C1 segment of cervical spinal cord (tissue), 14 donors: Measurements from ENCODE around the gene TCF7L1.

Experiments used
- DNase-seq, 14 donors: peaks; one replicate each; lab custom pipeline; 2025; lab: John Stamatoyannopoulos, UW

Gene TCF7L1

DNA sequence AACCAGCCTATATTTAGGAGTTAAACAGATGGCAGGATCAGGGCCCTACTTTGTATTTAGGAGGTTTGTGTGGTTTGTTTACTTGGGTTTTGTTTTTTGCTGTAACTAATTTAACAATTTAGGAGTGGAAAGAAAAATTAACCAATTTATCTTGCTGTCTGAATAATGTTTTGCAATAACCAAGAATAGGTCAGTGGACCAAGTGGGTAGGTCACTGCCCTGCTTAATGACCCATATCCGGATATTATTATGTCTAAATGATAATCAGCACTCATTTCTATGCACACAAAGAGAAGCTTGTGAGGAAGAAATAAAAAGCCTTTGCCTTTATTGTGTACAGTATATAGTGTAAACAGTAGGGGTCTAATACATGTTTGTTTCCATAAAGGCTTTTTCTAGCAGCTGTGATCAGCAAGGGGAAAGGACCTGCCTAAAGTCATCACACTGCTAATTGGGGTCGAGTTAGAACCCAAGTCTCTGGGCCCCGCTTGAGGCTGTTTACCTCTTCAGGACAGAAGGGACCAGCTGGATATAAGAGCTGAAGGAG is 118.0 kb downstream of the TCF7L1 start:
- DNase-seq: no peak

DNA sequence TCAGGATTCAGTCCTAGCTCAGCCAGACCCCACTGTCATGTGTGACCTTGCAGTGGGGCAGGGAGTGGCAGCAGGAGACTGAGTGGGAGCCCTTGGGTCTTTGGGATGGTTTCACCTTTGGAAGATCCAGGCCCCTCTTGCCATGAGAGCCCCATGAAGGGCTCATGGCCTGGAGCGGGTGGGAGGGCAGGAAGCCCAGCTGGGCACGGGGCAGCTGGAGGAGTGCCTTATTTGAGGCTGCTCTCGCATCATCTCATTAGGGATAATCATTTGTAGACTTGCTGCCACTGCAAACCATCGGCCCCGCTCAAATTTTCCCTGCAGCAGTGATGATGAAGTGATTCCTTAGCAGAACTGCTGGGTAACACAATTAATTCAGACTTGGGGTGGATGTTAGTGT is 120.7 kb downstream of the TCF7L1 start:
- no peak for DNase-seq

DNA sequence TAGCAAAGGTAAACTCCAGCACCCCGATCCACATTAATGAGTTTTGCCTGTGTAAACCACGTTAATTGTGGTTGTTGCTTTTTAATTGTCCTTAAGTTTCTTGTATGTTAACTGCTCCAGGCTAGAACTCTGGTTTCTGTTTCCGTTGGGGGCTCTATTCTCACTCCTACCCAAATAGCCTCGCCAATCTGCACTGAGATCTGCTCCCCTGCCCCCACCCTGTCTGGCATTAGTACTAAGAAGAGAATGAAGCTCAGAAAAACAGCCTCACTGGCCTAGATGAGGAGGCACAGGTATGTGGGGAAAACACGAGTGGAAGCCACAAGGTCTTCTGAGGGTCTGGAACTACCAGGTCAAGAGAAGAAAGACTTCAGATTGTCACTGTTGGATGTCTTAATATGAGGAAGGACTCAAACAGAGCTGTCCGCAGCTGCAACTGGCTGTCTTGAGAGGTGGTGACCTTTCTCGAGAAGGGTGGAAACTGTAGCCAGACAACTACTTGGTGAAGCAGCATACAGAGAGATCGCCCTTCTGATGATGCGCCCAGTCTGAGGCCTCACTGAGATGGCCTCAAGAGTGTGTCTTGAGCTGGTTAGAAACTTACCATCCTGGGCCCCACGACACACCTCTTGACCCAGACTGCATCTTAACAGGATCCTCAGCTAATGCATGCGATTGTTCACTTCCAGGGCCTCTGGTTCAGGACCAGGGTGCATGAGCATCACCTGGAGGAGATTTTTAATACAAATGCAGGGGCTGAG is 121.5 kb downstream of the TCF7L1 start:
- no peak for DNase-seq

DNA sequence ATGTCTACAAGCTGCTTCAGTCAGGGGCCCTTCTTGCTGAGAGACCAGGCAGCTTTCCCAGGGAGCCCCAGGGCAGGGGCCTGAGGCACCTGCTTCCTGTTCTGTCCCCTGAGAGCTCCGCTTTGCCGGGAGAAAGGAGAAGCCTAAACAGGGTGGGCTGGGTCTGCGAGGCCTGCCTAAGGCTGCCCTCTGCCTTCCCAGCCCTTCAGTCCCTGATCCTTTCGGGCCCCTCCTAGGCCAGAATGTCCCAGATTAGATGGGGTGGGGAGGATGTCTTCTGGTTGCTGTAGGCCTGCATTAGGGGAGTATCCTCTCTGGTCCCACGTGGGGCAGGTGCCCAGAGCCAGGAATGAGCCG is 122.2 kb downstream of the TCF7L1 start:
- DNase-seq: no peak

DNA sequence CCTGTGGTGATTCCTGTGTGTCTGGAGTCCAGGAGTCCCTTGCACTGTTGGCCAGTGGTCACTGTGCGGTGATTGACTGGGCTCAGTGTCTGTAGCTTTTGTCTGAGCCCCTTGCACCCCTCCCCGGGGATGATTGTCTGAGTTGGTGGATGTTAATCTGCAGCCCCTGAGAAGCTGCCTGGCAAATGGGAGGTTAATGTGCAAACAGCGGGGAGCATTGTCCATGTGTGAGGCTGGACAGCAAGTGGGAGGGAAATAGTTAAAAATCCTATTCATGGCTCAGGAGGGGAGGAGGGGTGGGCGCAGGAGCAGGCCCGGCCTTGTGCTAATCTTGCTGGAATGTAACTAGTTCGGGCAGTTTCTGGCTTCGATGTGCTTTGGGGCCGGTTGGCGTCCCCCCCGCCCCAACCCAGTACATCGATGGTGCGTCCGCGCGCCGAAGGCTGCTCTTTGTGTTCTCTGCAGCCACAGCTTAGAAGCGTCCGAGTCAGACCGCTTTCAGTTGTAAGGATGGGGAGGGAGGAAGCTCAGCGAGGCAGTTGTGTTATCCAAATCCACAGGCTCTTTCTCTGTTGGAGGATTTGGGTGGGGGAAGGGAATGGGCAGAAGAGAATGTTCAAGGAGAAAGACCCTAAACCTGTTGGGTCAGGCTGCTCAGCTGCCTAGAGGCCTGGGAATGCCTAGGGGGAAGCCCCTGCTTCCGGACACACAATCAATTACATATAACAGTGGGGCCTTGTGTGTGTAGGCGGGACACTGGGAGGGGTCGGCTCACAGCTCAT is 122.8 kb downstream of the TCF7L1 start:
- DNase-seq: no peak

DNA sequence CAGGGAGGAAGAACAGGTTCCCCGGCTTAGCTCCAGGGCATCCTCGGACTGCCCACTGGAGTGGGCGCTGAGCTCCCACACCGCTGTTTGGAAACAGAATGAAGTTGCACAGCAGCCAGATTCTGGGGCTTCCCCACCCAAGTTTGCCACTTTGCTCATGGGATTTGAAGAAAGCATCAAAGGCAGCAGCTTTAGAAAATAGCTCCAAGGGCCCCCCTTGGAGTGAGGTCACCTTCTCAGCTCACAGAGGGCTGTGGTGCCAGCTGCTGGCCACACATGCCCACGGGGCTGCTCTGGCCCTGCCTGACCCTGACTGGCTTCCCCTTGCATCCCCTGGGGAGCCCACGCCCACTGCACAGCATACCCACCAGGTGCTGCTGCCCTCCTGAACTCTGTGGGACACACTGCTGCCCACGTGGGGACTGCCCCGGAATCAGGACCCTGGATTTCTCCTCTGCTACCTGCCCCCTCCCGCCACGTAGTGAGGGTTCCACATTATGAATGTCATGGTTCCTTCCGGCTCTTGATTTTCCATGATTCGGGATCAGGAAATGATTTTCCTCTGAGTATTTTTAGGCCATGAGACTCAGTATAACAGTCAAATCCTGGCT is 124.3 kb downstream of the TCF7L1 start:
- no peak for DNase-seq

DNA sequence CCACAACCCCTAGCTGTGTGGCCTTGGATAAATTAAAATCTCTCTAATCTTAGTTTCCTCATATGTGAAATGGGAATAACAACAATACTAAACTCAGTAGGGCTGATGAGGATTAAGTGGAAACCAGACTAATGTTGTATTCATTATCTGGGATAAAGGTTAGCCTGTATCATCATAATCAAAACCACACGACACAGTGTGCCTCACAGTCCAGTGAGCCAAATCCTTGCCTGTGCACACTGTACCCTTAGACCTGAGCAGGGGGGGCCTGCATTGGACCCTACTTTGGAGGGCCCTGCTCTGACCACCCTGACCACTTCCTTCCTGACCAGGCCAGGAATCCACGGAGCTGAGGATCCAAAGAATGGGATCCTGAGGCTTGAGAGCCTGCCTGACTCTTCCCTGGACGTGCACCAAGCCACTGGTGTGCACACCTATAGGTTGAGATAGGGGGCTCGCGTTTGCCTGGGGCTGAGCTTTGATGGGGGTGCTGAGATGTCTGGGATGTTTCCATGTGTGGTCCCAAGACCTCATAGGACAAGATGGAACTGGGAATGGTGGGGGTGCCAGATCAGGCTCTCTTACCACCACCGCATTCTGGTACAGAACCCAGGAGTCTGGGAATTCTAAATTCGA is 124.9 kb downstream of the TCF7L1 start:
- no peak for DNase-seq

DNA sequence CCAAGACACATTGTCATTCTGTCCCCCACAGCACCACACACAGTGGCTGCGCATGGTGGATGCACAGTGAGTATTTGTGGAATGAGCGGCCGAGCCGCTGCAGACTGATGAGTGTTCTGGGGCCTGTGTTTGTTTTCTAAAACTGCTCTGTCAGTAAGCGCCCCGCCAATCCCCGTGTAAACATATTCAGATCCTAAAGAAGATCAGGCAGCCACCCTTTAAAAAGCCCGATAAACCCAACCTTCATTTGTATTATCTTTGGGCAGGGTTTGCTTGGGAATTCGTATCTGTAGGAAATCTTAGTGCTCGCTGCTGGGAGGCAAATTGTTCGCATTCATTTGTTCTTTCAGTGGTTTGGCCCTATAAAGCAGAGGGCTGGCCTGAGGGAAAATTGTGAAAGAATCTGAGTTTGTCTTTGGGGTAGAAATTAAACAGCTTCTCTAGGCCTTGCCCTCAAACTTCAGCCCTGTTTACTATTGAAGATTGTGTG is 126.0 kb downstream of the TCF7L1 start:
- DNase-seq: no peak

DNA sequence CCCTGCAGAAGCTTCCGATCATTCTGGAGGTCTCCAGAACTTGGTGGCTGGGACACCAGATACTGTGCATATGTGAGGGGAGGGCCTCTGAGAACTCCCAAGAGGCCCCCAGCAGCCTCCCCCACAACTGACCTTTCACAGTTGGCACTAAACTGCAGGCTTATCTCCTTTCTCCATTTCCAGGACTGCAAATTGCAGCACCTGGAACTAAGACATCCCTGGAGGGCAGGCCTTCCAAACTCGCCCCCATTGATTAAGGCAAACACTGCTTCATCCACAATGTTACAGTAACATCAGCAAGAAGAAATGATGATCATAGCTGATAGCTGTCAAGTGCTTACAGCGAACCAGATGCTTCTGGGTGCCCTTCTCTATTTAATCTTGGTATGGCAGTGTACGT is 126.7 kb downstream of the TCF7L1 start:
- DNase-seq: no peak

DNA sequence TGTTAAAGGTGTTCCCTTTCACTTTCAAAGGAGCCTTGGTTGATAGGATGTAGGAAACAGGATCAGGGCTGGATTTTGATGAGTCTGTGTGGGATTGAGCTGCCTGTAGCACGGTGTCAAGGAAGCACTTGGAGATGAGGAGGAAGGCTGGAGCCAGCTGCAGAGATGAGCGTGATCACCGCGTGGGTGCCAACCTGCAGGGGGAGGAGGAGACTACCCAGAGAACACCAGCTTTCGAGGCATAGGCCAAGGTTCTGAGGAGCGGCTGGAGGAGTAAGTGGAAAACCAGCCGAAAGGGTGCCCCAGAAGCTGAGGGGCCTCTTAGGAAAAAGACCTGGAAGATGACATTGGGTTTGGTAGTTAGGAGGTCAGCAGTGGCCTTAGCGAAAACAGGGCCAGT is 130.4 kb downstream of the TCF7L1 start:
- no peak for DNase-seq

DNA sequence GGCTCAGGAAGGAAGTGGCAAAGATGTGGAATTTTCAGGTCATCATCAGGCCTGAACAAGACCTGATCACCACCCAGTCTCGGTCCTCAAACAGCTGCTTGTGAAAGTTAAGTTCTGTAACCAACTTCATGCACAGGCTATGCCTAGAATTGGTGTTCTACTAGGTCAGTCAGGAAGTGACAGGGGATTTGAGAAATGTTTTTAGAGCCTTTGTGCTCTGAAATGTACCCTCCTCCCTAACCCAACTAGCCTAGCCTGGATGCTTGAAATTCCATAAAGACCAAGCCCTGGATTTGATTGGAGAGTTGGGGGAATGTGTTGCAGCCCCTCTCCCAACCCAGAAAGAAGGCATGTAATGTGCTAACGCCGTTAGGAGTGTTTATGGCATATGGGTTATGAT is 131.3 kb downstream of the TCF7L1 start:
- DNase-seq: no peak

DNA sequence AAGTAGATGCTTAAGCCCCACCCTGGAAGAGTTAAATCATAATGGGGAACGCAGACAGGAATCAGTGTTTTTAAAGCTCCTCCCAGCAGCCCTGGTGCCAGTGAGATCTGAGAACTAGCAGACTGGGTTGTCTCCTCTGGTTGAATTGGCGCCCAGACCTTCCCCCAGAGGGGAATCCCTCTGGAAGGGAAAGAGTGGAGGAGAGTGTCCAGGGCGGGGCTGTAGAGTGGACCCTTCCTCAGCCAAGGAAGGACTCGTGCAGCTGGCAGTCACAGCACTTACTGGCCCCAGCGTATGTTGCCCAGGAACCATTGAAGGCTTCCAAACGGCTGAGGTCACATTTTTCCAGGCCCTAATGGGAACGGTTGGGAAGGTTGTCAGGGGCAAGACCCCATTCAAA is 132.1 kb downstream of the TCF7L1 start:
- peak in 2 of 14 donors; percentile 52 to 56 for DNase-seq

DNA sequence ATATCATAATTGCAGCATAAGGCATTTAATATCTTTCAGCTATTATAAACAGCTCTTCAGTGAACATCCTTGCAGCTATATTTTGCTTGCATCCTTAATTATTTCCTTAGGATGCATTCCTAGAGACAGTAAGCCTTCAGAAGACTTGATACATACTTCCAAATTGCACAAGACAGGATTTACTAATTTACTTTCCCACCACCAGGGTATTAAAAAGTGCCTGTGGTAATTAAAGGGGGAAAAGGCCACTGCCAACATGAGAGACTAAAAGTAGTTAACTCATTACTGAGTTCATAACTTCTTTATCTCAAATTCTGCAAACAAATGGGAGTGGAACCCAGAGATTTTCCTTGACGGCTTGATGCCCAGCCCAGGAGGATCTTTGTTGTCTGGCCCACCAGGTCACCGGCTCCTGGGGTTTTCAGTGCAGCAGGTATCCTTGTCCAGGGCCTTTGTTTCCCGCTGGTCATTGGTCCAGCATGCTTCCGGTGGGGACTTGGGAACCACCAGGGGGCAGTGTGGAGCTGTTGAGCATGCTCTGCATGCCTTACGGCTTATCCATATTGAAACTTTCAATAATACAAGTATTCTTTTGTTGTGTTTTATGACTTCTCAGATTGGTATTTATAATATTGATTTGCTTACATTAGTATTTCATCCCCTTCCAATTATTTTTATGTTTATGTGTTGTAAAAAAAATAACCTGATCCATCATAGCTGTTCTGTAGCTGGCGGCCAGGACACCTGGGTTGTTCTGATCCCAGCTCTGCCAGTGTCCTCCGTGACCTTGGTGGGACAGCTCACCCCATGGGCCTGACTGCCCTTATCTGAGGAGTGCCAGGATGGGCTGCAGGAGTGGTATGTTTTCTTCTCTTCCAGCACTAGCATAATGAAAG is 133.2 kb downstream of the TCF7L1 start:
- DNase-seq: peak in 4 of 14 donors; percentile 12 to 38 (median 38)

DNA sequence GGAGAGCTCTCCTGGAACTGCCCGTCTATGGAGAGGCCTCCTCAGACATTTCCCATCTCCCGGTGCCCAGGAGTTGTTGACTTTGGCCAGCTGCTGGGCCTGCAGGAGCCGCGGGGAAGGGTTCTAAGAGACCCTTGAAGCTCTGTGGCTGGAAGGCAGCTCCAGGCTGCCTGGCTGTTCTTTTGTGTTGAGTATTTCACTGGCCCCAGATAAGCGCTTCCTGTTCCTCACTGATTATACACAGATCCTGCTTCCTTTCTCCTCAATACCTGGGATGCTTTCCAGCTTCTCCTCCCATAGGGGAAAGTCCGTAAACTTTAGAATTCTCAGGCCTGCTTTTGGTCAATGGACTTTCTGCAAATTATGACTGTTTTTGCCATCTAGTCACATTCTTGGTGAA is 136.8 kb downstream of the TCF7L1 start:
- DNase-seq: no peak

DNA sequence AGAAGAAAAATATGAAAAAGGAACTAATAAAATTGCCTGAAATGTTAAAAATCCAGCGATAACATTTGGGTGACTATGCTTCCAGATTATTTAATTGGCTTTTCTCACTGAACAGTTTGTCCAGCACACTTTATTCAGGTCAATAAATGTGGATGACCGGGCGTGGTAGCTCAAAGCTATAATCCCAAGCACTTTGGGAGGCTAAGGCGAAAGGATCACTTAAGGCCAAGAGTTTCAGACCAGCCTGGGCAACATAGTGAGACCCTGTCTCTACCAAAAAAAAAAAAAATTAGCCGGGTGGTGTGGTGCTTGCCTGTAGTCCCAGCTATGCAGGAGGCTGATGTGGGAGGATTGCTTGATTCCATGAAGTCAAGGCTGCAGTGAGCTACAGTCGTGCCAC is 139.2 kb downstream of the TCF7L1 start:
- DNase-seq: no peak

DNA sequence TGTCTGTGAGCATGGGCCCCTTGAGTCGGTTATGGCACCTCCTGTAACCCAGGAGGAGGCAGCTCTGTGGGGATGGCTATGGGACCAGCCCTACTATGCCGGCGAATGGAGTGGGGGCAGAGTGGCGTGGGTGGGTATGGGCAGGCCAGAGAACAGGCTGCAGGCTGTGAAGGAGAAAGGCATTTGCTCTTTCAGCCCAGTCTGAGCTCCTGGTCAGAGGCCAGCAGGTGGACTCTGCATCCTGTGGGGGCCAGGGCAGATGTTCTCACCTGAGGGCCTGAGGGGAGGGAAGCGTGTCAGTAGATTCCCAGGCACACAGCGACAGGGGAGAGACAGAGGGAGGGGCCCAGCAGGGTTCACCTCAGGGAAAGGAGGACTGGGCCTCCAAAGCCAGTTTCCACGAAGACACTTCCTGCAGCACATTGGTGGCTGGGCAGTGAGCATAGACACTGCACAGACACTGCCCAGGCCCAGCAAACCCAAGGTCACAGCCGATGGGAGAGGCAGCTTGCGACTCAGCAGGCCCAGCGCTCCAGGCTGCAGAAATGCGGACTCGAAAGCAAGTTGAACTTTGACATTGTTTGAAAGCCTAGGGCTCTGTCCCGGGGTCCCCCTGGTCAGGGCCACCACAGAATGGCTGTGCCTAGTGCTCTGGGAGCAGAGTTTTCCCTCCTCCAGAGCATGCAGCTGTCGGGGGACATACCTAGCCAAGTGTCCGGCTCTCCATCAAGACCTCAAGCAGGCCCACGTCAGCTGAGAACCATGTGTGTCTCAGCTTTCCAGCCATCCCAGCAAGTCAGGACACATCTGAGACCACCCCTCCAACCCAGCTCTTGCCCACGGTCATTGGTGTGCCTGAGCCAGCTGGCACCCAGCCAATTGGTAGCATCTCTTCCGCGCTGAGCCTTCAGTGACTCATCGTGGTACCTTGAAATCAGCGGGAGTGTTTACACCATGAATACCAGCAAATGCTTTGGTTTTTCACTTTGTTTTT is 140.8 kb downstream of the TCF7L1 start:
- DNase-seq: no peak

DNA sequence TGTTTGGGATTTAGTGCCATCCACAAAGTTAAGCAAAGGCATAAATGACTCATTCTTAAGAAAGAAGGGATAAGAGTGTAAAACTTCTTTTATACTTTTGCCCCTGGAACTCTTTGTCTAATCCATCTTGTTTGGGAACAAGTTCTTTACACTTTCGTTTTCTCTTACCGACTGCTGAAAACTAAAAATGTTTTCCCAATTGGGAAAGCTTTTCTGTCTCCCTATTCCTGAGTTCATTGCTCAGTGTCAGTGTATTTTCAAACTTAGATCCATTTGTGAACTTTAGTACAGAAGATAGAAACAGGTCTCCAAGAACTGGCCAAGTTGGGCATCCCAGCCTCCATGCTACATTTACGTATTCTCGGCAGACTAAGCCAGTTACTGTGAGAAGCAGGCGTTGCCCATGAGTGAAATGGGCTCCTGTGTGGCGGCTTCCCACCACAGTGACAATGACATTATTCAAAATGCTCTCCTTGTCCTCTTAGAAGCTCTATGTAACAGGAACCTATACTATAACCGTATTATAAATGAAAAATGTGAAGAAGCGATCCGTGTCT is 142.9 kb downstream of the TCF7L1 start:
- no peak for DNase-seq

DNA sequence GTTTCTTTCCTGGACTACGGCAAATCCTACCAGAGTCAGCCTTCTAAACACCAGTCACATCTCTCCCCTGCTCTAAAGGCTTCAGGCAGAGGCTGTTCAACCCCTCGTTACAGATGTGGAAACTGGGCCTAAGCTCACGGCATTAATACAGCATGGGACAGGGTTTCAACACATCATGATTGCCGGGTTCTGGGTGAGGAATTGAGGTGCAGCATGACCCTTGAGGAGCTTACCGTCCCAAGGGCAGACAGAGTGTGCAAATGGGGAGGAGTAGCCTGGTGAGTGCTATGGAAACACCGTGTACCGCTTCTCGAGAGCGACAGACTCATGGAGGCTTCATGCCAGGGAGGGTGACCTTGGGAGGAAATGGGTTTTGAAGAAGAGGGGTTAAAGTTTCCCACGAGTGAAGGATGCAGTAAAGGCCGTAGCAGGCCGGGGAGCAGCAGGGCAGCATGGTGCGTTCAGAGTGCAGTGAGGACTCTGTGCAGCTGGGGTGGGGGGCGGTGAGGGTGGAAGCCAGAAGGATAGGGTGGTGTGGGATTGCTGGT is 143.5 kb downstream of the TCF7L1 start:
- no peak for DNase-seq
